NCI-H1694 (cell line): ENCODE measurements around the gene MGAT4D.
"Not testable (repeated sequence)": the region's sequence is repeated elsewhere in the genome, so short reads cannot be mapped to it uniquely, and the experiment has no call there.

Source experiments
- DNase-seq: peaks from one replicate; lab custom pipeline; 2025; lab: John Stamatoyannopoulos, UW

The MGAT4D gene

GRCh38 chr4:140439644-140440142, 58.4 kb downstream of the MGAT4D start:
- no peak for DNase-seq

GRCh38 chr4:140427919-140428471, 70.1 kb downstream of the MGAT4D start:
- no peak for DNase-seq

GRCh38 chr4:140427106-140427918, 70.8 kb downstream of the MGAT4D start, which contains the start of gene CLGN:
Gene CLGN (minus strand): TSS chr4:140427648. CDS start chr4:140413078, 14,570 bp downstream.
- peak; percentile 39 for DNase-seq

- DNase-seq = peak; percentile 62
Measured at GRCh38 chr4:140426610-140427105, 71.4 kb downstream of the MGAT4D start.

GRCh38 chr4:140423106-140423505, 75.0 kb downstream of the MGAT4D start:
- DNase-seq = no peak

GRCh38 chr4:140413130-140413969, 84.7 kb downstream of the MGAT4D start:
- DNase-seq = not testable (repeated sequence)

- no peak for DNase-seq
Measured at GRCh38 chr4:140408974-140409373, 89.1 kb downstream of the MGAT4D start.

GRCh38 chr4:140406292-140406691, 91.8 kb downstream of the MGAT4D start:
- DNase-seq = no peak

GRCh38 chr4:140400111-140400510, 98.0 kb downstream of the MGAT4D start:
- no peak for DNase-seq

GRCh38 chr4:140395668-140396067, 102.4 kb downstream of the MGAT4D start:
- no peak for DNase-seq
